H1 (cell line): ENCODE results near the gene TSEN2. TPM values are rescaled to one million over a fixed set of nuclear protein-coding genes. Genes with fewer than 3 reads are reported as not detected.

Source experiments
- BACH1 ChIP-seq: IDR thresholded peaks from 2 replicates; pipeline ENCODE4 v1.6.1; 2012; ENCODE audit warnings: low read length, improper control_type of control experiment
- CREB1 ChIP-seq: IDR thresholded peaks from 2 replicates; pipeline ENCODE4 v1.6.1; 2012; ENCODE audit warnings: inconsistent platforms
- JUND ChIP-seq: IDR thresholded peaks from 2 replicates; pipeline ENCODE4 v1.6.1; 2011; ENCODE audit warnings: mild to moderate bottlenecking, improper control_type of control experiment, low read length
- KDM1A ChIP-seq: fragments of 200-600, 300-600 bp; sonication (generic); IDR thresholded peaks from 2 replicates; pipeline ENCODE4 v1.7.1; 2016; ENCODE audit warnings: mild to moderate bottlenecking, low read length, borderline replicate concordance
- KDM5A ChIP-seq: fragments of 200-600 bp; IDR thresholded peaks from 2 replicates; pipeline ENCODE4 v1.7.1; 2012; ENCODE audit warnings: mild to moderate bottlenecking, low read length, inconsistent platforms, mixed read lengths
- NANOG ChIP-seq: IDR thresholded peaks from 2 replicates; pipeline ENCODE4 v1.6.1; 2011; ENCODE audit warnings: low read length, low read depth, mild to moderate bottlenecking, inconsistent platforms; ENCODE audit not compliant: insufficient read depth, poor library complexity, severe bottlenecking
- NRF1 ChIP-seq: IDR thresholded peaks from 2 replicates; pipeline ENCODE4 v1.6.1; 2011; ENCODE audit warnings: mild to moderate bottlenecking, low read depth, low read length, improper control_type of control experiment
- RAD21 ChIP-seq, 2 experiments: IDR thresholded peaks in 1 of 2; conservative IDR thresholded peaks in 1 of 2; 2 replicates each; pipeline ENCODE4 v1.6.1; 2011; ENCODE audit warnings: low read depth in 2 of 2, low read length in 2 of 2, improper control_type of control experiment in 1 of 2, inconsistent platforms in 1 of 2, mild to moderate bottlenecking in 1 of 2, moderate library complexity in 1 of 2
- SIX5 ChIP-seq: IDR thresholded peaks from 2 replicates; pipeline ENCODE4 v1.6.1; 2011; ENCODE audit warnings: mild to moderate bottlenecking, low read depth, low read length
- polyA plus RNA-seq, 7 experiments: library from polyadenylated mRNA; depleted of rRNA in 3 of 7; stranded (reverse) in 5 of 7; unstranded in 2 of 7; fragments of >200 nt in 5 of 7; fragments of 200-250 nt in 2 of 7; gene quantifications; 1 replicate in 5 of 7; 2 replicates in 1 of 7; 4 replicates in 1 of 7; pipeline versions ENCODE4 v1.2.1 to v1.2.3, GENCODE V29; 2011 to 2013; ENCODE audit warnings: missing spikeins in 2 of 7, mixed read lengths in 2 of 7
- total RNA-seq: library from RNA; stranded (reverse); fragmentation: NEBNext Ultra II Directional; extraction: Animal tissue kit (Norgen Biotek cat#: 25700); gene quantifications from 2 replicates; pipeline ENCODE4 v1.2.1, GENCODE V29; 2021

Gene TSEN2
- total and polyA plus RNA-seq, 2 of the 8 experiments (the other 6 are each of a cell fraction or from before 2014, with no cell fraction given), result 16.1 to 22.4 TPM

GRCh38 chr3:12465151-12465835 is 19.0 kb upstream of the TSEN2 start (continued):
- TF ChIP-seq KDM5A (no peak), SIX5 (no peak), JUND (no peak), KDM1A (no peak), NRF1 (no peak), CREB1 (no peak), RAD21 (IDR thresholded peaks at IDR 0.05 in 1 of 2, conservative IDR thresholded peaks at IDR 0.05 in 1 of 2; ENCODE audit: low read depth in 2 of 2, low read length in 2 of 2) (no peak), BACH1 (no peak), NANOG (no peak)
